ENCODE measurements around the gene AMN. TPM values are rescaled to one million over a fixed set of nuclear protein-coding genes. Genes with fewer than 3 reads are reported as not detected.

The AMN gene
- total RNA-seq, 1 experiment from 2014 or later = 70.7 TPM

- TF ChIP-seq CTCF (IDR thresholded peaks at IDR 0.05; ENCODE audit: insufficient read depth in 1 of 2, low read depth in 1 of 2, low read length in 1 of 2, severe bottlenecking in 1 of 2, unreplicated experiment in 1 of 2) = no peak
- DNase-seq = no peak
- Histone ChIP-seq H3K4me1 (no peaks in the 10 kb centered on the region), H3K27me3 (replicated peaks; ENCODE audit: control insufficient read depth, insufficient read depth, low read length) (no peaks in the 10 kb centered on the region), H3K4me3 (ENCODE audit: low read depth, low read length) (no peak overlapping the region), H3K9me3 (no peaks in the 10 kb centered on the region), H3K36me3 (ENCODE audit: control insufficient read depth, insufficient read depth, low read length) (no peaks in the 10 kb centered on the region)
- H3K36me3 Mint-ChIP-seq (ENCODE audit: insufficient read depth, unreplicated experiment) = peaks cover 55% of the 10 kb centered on the region
- BruUV-seq (replicated peaks) = no TSS peak
- no peak overlapping the region for H3K4me3 Mint-ChIP-seq (ENCODE audit: unreplicated experiment)
- CTCF ChIA-PET = no interaction called here
- intact Hi-C loops (cut with micrococcal nuclease; ENCODE audit: unreplicated experiment) = no loop called here
- H3K27me3 Mint-ChIP-seq (ENCODE audit: insufficient read depth, unreplicated experiment) = no peaks in the 10 kb centered on the region
- no peaks in the 10 kb centered on the region for H3K9me3 Mint-ChIP-seq (ENCODE audit: unreplicated experiment)
- no peak overlapping the region for H3K27ac Mint-ChIP-seq (ENCODE audit: unreplicated experiment)
- POLR2A ChIA-PET = interaction anchor here (0.7 kb wide), 1 partner anchor 54 kb away, joined by 5 read pairs; no protein-coding TSS in a partner anchor
- no peaks in the 10 kb centered on the region for H3K4me1 Mint-ChIP-seq (ENCODE audit: low read depth, unreplicated experiment)
Measured at GRCh38 chr14:102939329-102939728, 16.9 kb downstream of the AMN start.

GRCh38 chr14:102939820-102940561, 17.5 kb downstream of the AMN start:
- ChIA-PET CTCF (no interaction called here), POLR2A (no interaction called here)
- H3K27ac Mint-ChIP-seq (ENCODE audit: unreplicated experiment) = no peak overlapping the region
- intact Hi-C loops (cut with micrococcal nuclease; ENCODE audit: unreplicated experiment) = no loop called here
- H3K9me3 Mint-ChIP-seq (ENCODE audit: unreplicated experiment) = no peaks in the 10 kb centered on the region
- H3K4me3 Mint-ChIP-seq (ENCODE audit: unreplicated experiment) = no peak overlapping the region
- Histone ChIP-seq H3K4me3 (ENCODE audit: low read depth, low read length) (no peak overlapping the region), H3K9me3 (no peaks in the 10 kb centered on the region), H3K36me3 (ENCODE audit: control insufficient read depth, insufficient read depth, low read length) (peaks cover 1% of the 10 kb centered on the region; the same call in 1 of the 2 replicates), H3K27me3 (replicated peaks; ENCODE audit: control insufficient read depth, insufficient read depth, low read length) (no peaks in the 10 kb centered on the region), H3K4me1 (no peaks in the 10 kb centered on the region)
- peaks cover 51% of the 10 kb centered on the region for H3K36me3 Mint-ChIP-seq (ENCODE audit: insufficient read depth, unreplicated experiment)
- H3K27me3 Mint-ChIP-seq (ENCODE audit: insufficient read depth, unreplicated experiment) = no peaks in the 10 kb centered on the region
- no peak for DNase-seq
- H3K4me1 Mint-ChIP-seq (ENCODE audit: low read depth, unreplicated experiment) = no peaks in the 10 kb centered on the region
- no TSS peak for BruUV-seq (replicated peaks)
- no peak for TF ChIP-seq CTCF (IDR thresholded peaks at IDR 0.05; ENCODE audit: insufficient read depth in 1 of 2, low read depth in 1 of 2, low read length in 1 of 2, severe bottlenecking in 1 of 2, unreplicated experiment in 1 of 2)

GRCh38 chr14:102940729-102941362, 18.4 kb downstream of the AMN start:
- Histone ChIP-seq H3K4me1 (no peaks in the 10 kb centered on the region), H3K36me3 (ENCODE audit: control insufficient read depth, insufficient read depth, low read length) (peaks cover 1% of the 10 kb centered on the region; the same call in 1 of the 2 replicates), H3K27me3 (replicated peaks; ENCODE audit: control insufficient read depth, insufficient read depth, low read length) (no peaks in the 10 kb centered on the region), H3K4me3 (ENCODE audit: low read depth, low read length) (no peak overlapping the region), H3K9me3 (no peaks in the 10 kb centered on the region)
- Mint-ChIP-seq H3K9me3 (ENCODE audit: unreplicated experiment) (no peaks in the 10 kb centered on the region), H3K36me3 (ENCODE audit: insufficient read depth, unreplicated experiment) (peaks cover 56% of the 10 kb centered on the region), H3K27ac (ENCODE audit: unreplicated experiment) (no peak overlapping the region), H3K27me3 (ENCODE audit: insufficient read depth, unreplicated experiment) (no peaks in the 10 kb centered on the region), H3K4me3 (ENCODE audit: unreplicated experiment) (no peak overlapping the region), H3K4me1 (ENCODE audit: low read depth, unreplicated experiment) (no peaks in the 10 kb centered on the region)
- ChIA-PET CTCF (no interaction called here), POLR2A (no interaction called here)
- intact Hi-C loops (cut with micrococcal nuclease; ENCODE audit: unreplicated experiment) = no loop called here
- DNase-seq = no peak
- TF ChIP-seq CTCF (IDR thresholded peaks at IDR 0.05; ENCODE audit: insufficient read depth in 1 of 2, low read depth in 1 of 2, low read length in 1 of 2, severe bottlenecking in 1 of 2, unreplicated experiment in 1 of 2) = no peak
- BruUV-seq (replicated peaks) = no TSS peak
